ENCODE data around the gene FXYD1.

Gene FXYD1

GRCh38 chr19:35120898-35121297 lies 17.7 kb upstream of the FXYD1 start:
- H4K20me1 ChIP-seq (ENCODE audit: insufficient read depth, low read length), result 0 out of 2 replicates have a peak, but pooled peaks cover 1% of the 10 kb centered on the region
- H3K27me3 ChIP-seq (ENCODE audit: insufficient read depth, low read length, poor library complexity), result no peaks in the 10 kb centered on the region
- H3K9me3 ChIP-seq (ENCODE audit: insufficient read depth, low read length, severe bottlenecking), result no peaks in the 10 kb centered on the region
- H3K9ac ChIP-seq (ENCODE audit: low read depth, low read length), result no peak overlapping the region
- no peak overlapping the region for H3K4me2 ChIP-seq (ENCODE audit: insufficient read depth, low read length)
- no peak for ATAC-seq (ENCODE audit: insufficient read depth, low read depth)
- no peak overlapping the region for H3K27ac ChIP-seq (ENCODE audit: low read length)
- no peak overlapping the region for H2AFZ ChIP-seq (ENCODE audit: low read depth, low read length)
- H3K4me3 ChIP-seq (ENCODE audit: low read depth in 1 of 2, low read length in 2 of 2), result no peak overlapping the region
- DNase-seq, result no peak
- TF ChIP-seq, protein P1, sequence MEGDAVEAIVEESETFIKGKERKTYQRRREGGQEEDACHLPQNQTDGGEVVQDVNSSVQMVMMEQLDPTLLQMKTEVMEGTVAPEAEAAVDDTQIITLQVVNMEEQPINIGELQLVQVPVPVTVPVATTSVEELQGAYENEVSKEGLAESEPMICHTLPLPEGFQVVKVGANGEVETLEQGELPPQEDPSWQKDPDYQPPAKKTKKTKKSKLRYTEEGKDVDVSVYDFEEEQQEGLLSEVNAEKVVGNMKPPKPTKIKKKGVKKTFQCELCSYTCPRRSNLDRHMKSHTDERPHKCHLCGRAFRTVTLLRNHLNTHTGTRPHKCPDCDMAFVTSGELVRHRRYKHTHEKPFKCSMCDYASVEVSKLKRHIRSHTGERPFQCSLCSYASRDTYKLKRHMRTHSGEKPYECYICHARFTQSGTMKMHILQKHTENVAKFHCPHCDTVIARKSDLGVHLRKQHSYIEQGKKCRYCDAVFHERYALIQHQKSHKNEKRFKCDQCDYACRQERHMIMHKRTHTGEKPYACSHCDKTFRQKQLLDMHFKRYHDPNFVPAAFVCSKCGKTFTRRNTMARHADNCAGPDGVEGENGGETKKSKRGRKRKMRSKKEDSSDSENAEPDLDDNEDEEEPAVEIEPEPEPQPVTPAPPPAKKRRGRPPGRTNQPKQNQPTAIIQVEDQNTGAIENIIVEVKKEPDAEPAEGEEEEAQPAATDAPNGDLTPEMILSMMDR (IDR thresholded peaks at IDR 0.05; ENCODE audit: borderline replicate concordance, extremely low read depth, low read length, poor library complexity, severe bottlenecking), result no peak
- no peak for TF ChIP-seq EZH2 (IDR thresholded peaks at IDR 0.05; ENCODE audit: borderline replicate concordance, low read depth, low read length, severe bottlenecking)
- H3K79me2 ChIP-seq (ENCODE audit: insufficient read depth, low read length), result no peaks in the 10 kb centered on the region
- no peaks in the 10 kb centered on the region for H3K36me3 ChIP-seq (ENCODE audit: insufficient read depth, low read length)
- no peaks in the 10 kb centered on the region for H3K4me1 ChIP-seq (ENCODE audit: insufficient read depth, low read length)

DNA sequence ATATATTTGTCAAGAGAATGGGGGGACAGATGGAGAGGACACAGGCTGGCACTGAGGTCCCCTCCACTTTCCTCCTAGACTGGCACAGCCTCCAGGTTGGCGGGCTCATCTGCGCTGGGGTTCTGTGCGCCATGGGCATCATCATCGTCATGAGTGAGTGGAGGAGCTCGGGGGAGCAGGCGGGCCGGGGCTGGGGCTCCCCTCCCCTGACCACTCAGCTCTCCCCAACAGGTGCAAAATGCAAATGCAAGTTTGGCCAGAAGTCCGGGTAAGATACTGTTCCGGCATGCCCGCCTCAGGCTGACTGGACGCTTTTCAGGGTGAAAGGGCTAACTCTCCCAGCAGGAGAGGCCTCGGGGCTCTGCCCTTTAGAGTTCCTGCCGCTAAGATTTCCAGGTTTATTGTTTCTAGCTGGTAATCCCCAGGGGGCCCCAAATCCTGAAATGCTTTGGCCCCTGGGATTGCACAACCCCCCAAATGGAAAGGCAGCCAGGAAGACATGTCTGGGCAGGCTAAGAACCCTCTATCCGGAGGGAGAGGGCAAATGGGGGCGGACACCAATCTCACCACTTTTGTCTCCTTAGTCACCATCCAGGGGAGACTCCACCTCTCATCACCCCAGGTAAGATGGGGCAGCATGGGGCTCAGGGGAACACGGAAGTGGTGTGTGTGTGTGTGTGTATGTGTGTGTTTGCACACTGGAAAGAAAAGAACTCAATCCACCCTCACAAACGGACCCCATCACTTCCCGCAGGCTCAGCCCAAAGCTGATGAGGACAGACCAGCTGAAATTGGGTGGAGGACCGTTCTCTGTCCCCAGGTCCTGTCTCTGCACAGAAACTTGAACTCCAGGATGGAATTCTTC lies 15.7 kb upstream of the FXYD1 start:
- Histone ChIP-seq H3K9ac (ENCODE audit: low read depth, low read length) (no peak overlapping the region), H3K27me3 (ENCODE audit: insufficient read depth, low read length, poor library complexity) (no peaks in the 10 kb centered on the region), H3K4me1 (ENCODE audit: insufficient read depth, low read length) (no peaks in the 10 kb centered on the region), H4K20me1 (ENCODE audit: insufficient read depth, low read length) (no peaks in the 10 kb centered on the region), H3K4me2 (ENCODE audit: insufficient read depth, low read length) (no peak overlapping the region), H3K4me3 (ENCODE audit: low read depth in 1 of 2, low read length in 2 of 2) (no peak overlapping the region), H3K27ac (ENCODE audit: low read length) (no peak overlapping the region), H3K9me3 (ENCODE audit: insufficient read depth, low read length, severe bottlenecking) (no peaks in the 10 kb centered on the region), H2AFZ (ENCODE audit: low read depth, low read length) (no peak overlapping the region), H3K36me3 (ENCODE audit: insufficient read depth, low read length) (no peaks in the 10 kb centered on the region), H3K79me2 (ENCODE audit: insufficient read depth, low read length) (no peaks in the 10 kb centered on the region)
- TF ChIP-seq, protein P1 (IDR thresholded peaks at IDR 0.05; ENCODE audit: borderline replicate concordance, extremely low read depth, low read length, poor library complexity, severe bottlenecking), result no peak
- TF ChIP-seq EZH2 (IDR thresholded peaks at IDR 0.05; ENCODE audit: borderline replicate concordance, low read depth, low read length, severe bottlenecking), result no peak
- no peak for ATAC-seq (ENCODE audit: insufficient read depth, low read depth)
- DNase-seq, result no peak

- DNase-seq (no peak), ATAC-seq (ENCODE audit: insufficient read depth, low read depth) (no peak)
- no peak overlapping the region for H3K9ac ChIP-seq (ENCODE audit: low read depth, low read length)
- no peaks in the 10 kb centered on the region for H3K27me3 ChIP-seq (ENCODE audit: insufficient read depth, low read length, poor library complexity)
- no peaks in the 10 kb centered on the region for H3K36me3 ChIP-seq (ENCODE audit: insufficient read depth, low read length)
- no peaks in the 10 kb centered on the region for H3K79me2 ChIP-seq (ENCODE audit: insufficient read depth, low read length)
- no peak overlapping the region for H2AFZ ChIP-seq (ENCODE audit: low read depth, low read length)
- H3K4me1 ChIP-seq (ENCODE audit: insufficient read depth, low read length), result no peaks in the 10 kb centered on the region
- TF ChIP-seq EZH2 (IDR thresholded peaks at IDR 0.05; ENCODE audit: borderline replicate concordance, low read depth, low read length, severe bottlenecking), result no peak
- TF ChIP-seq, protein P1 (IDR thresholded peaks at IDR 0.05; ENCODE audit: borderline replicate concordance, extremely low read depth, low read length, poor library complexity, severe bottlenecking), result no peak
- no peak overlapping the region for H3K4me2 ChIP-seq (ENCODE audit: insufficient read depth, low read length)
- no peak overlapping the region for H3K4me3 ChIP-seq (ENCODE audit: low read depth in 1 of 2, low read length in 2 of 2)
- H3K9me3 ChIP-seq (ENCODE audit: insufficient read depth, low read length, severe bottlenecking), result no peaks in the 10 kb centered on the region
- H3K27ac ChIP-seq (ENCODE audit: low read length), result no peak overlapping the region
- H4K20me1 ChIP-seq (ENCODE audit: insufficient read depth, low read length), result no peaks in the 10 kb centered on the region
Observed at GRCh38 chr19:35123573-35123972, 15.1 kb upstream of the FXYD1 start.

All from DND-41 (cell line).